TTC549 (cell line): ENCODE results near the gene SEMA4D.

ENCODE experiments used
- FAIRE-seq: peaks from 2 replicates; lab custom pipeline; 2012; peaks lifted over from hg19 to GRCh38; lab: Jason Lieb, UNC

The SEMA4D gene

GRCh38 chr9:89367726-89368437 is 130.0 kb downstream of the SEMA4D start:
- no peak for FAIRE-seq

- FAIRE-seq: no peak
These were observed 130.6 kb downstream of the SEMA4D start for GRCh38 chr9:89367281-89367680.

DNA sequence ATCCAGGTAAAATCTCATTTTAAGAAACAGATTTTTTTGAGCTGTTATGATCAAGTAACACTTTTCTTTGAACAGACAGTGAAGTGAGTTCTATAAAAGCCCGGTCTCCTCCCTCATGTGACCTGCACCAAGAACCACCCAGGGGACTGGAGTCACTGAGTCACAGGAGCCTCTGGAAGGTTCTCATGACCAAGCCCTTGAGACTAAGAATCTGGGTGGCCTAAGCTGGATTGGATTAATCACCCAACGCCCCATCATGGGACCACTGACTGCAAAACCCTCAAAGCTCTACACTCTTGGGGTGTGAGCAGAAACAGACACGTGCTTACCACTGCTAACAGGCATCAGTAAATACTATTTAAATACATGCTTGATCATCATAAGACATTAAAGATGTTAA is 131.2 kb downstream of the SEMA4D start:
- FAIRE-seq: no peak

DNA sequence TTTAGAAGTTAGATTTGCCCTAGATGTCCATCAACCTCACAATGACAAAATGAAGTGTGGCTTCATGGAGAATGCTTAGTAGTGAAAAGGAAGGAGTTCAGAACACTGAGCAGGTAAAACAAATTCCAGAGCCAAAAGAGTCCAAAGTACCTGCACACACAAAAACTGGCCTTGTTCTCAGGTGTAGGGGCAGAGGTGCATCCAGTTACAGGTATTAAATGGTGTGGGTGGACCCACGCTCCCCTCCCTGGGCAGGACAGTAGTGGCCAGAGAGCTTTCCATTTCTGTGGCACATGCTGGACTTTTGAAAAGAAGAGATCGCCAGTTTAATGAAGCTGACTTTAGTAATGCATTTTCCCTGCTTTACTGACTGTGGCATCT is 132.4 kb downstream of the SEMA4D start:
- FAIRE-seq: no peak

DNA sequence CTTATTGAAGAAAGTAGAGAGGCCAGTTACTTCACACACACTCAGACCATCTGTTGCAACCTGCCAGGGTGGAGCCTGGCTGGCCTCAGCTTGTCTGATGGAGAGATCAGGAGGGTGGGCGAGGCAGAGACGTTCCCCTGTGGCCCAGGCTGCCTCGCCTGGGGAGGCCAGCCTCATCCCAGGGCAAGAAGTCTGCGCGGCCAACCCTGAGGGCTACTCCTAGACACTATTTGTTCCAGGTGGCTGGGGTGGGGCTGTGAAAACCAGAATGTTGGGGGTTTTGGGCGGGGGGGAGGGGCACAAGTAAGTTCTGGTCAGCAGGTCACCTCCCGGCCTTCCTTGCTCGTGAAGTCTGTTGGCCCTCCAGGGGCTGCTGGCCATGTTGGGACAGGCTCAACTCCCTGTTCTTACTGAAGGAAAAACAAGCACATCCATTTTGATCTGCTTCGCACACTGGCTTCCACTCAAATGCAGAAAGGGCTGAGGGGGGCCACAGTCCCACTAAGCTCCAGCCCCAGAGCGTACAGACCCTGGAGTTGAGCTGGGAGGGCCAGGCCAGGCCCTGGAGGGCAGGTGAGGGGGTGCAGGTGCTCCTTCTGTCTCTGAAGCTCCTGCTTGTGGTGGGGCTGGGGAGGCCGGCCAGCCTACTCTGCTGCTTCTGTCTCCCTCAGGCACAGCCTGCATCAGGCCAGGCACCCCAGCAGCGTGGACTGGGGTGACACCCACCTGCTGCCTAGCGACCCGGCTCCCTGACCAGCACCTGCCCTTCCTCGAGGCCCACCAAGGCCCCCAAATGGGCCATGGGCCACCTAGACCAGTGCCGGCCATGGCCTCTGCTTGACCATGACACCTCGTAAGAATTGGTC is 133.0 kb downstream of the SEMA4D start:
- no peak for FAIRE-seq

DNA sequence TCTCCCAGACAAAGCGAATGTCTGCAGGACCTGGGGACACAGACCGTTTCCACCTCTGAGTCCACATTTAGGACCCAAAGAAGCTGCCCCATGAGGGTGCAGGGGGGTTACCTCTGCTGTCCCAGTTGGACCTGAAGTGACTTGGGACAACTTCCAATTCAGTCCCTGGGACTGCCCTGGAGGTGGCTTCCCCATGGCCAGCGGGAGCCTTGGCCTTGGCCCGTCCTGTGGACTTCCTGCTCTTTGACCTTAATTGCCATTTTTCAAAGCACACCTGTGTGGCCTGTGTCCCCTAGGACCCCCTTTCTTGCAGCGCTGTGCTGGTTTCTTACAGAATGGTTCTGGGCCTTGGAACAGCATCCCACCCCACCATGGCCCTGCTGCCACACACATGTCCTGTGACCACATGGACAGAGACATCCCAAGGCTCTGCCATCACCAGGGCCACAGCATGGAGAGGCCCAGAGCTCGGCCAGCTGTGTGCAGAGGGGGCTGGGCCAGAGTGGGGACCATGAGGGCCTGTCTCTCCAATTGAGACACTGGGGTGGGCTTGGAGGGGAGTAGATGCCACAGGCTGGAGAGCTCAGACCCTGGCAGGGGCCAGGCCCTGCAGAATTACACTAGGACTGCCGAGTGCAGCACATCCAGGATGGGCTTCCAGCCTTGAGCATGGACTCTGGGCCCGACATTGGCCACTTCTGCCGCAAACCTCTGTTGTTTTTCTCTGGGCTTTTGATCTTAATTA is 133.8 kb downstream of the SEMA4D start:
- FAIRE-seq: no peak

- no peak for FAIRE-seq
These were observed 134.6 kb downstream of the SEMA4D start for GRCh38 chr9:89363311-89363670.

DNA sequence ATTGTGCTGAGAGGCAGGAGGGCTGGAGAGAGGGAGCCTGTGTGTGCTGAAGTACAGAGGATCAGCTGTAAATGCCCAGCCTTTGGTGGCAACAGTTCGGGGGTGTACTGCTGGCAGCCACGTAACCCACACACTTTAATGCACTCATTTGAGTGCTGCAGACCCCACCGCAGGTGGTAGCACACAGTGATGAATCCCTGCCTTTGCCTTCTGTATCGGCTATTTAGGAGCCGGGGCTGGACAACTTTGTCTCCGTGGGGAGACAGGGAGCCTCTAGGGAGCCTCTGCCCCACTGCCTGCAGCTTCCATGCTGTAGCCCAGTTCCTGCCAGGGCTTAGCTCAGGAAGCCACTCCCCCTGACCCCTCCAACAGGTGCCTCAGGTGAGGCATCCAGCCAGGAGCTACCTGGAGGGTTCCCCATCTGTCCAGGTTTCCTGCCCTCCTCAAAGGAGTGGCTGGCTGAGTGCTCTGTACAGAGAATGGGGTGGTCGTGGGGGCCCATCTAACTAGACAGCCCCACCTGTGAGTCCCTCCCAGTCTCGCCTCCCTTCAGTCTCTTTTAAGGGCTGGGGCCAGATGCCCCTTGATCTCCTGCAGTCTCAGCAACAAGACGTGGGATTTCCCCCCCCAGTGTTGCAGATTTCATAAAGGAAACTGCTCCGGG is 135.1 kb downstream of the SEMA4D start:
- no peak for FAIRE-seq

DNA sequence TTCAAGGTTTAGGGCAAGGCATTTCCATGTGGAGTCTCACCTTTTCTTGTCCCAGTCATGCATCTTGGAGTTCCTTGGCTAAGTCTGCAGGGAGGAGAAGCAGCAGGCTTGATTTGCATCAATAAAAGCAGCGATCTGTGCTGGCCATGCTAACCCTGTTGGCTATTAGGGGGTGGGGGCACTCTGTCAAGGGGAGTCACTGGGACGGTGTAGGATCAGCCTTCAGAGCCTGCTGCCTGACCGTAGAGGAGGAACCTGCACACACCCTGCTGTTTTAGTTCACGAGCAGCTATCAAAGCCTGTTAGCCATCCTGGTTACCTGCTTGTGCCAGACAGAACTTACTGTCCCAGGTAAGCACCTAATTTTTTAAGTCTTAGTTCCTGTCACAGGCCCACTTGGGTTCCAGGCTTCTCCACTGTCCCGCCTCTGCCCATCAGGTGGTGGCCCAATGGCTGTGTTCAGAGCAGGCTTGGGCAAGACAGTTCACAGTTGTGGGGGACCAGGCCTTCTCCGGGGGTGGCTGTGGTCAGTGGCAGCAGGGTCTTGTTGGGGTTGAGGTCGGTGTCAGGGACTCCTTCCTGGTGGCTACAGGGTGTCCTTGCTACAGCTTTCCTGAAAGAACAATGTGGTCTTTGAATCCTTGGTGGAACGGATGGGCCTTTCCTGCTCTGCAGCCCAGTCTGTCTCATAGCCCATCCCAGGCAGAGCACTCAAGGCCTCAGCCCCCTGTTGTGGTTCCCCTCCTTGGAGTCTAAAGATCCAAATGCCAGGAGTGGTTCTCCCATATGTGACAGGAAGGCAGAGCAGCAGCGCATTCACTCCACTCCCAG is 135.9 kb downstream of the SEMA4D start:
- FAIRE-seq: no peak

DNA sequence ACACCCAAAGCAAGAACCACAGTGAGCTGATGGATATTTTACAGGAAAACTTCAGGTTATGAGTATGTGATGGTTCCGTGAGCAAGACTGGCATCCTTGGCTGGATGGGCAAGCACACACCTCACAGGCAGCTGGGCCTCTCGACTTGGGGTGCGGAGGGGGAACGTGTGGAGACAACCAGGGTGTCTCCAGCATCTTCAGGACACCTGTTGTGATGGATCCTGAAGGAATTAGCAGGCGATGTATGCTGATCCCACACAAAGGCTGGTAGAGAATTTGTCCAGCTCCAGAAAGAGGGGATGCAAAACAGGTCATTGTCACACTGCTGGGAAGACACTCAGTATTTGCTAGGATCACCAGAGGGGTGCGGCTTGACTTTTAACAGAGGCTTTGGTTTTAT is 136.9 kb downstream of the SEMA4D start:
- FAIRE-seq: no peak

DNA sequence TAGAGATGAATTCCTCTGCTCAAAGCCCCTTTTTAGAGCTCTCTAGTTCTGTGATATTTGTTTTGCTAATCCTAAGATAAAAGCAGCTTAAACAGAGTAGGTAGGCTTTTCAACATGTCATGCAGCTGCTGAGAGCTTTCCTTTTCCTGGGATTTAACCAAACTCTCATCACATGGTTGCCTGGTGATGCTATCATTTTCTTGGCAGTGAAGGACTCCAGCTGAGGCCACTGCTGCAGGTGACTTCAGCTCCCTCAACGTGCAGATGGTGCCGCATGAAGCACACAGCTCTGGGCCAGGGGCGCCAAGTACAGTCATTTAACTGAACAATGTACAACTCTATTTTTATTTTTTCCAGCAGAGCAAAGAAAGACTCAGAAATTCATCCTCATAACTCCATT is 137.4 kb downstream of the SEMA4D start:
- no peak for FAIRE-seq

- no peak for FAIRE-seq
These were observed 138.1 kb downstream of the SEMA4D start for GRCh38 chr9:89359751-89360261.

- FAIRE-seq: no peak
These were observed 138.9 kb downstream of the SEMA4D start for GRCh38 chr9:89358985-89359384.

- no peak for FAIRE-seq
These were observed 139.5 kb downstream of the SEMA4D start for GRCh38 chr9:89358376-89358916.

DNA sequence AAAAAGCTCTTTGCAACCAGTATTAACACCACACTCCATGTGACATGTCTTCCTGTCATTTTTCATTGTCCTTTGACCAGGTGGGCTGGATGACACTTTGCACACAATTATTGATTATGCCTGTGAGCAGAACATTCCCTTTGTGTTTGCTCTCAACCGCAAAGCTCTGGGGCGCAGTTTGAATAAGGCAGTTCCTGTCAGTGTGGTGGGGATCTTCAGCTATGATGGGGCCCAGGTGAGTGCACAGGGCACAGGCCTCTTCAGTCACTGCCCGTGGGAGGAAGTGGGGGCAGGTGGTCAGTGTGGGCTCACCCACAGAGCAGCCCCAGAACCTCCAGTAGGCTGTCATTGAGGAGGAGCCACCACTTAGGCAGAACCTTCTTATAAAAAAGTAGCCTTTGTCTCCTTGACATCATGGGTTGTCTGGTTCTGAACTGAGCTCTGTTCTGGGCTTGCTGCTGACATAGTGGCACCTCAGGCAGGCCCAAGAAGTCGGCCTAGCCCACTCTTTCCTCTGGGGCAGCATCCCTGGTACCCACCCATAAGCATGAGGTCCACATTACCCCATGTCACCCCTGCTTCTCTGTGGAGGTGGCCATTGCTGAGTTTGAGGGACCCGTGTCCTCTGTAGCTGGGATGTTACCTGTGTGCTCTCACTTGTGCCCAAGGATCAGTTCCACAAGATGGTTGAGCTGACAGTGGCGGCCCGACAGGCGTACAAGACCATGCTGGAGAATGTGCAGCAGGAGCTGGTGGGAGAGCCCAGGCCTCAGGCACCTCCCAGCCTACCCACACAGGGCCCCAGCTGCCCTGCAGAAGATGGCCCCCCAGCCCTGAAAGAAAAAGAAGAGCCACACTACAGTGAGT is 140.3 kb downstream of the SEMA4D start:
- FAIRE-seq: no peak

DNA sequence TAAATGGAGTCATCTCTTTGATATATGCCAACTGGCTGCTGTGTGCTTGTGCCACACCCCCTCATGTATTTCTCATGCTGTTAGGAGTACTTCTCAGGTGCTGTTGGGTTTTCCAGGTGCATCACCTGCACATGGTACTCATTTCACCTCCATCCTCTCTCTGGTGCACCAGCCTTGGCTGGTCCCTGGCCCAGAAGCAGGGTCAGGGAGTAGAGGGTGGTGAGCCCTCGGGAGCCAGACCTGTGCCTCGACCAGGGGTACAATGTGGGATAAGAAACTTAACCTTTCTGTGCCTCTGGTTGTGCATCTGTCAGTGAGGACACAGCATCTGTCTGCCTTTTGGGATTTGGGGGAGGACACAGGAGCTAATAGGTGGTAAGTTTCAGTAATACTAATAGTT is 141.1 kb downstream of the SEMA4D start:
- no peak for FAIRE-seq

- no peak for FAIRE-seq
These were observed 143.4 kb downstream of the SEMA4D start for GRCh38 chr9:89354471-89354870.

- FAIRE-seq: no peak
These were observed 143.9 kb downstream of the SEMA4D start for GRCh38 chr9:89353989-89354388.

GRCh38 chr9:89352874-89353649 is 144.9 kb downstream of the SEMA4D start:
- FAIRE-seq: no peak
